Spleen (tissue), 7 donors: ENCODE results near the gene IPMK.

Source experiments
- CTCF ChIP-seq, 11 experiments: fragments of 200-600 bp in 7 of 11; fragments of 450-650 bp in 4 of 11; sonication (generic) in 4 of 11; IDR thresholded peaks in 8 of 11; conservative IDR thresholded peaks in 3 of 11; 1 replicate in 7 of 11; 2 replicates in 4 of 11; pipeline versions ENCODE4 v1.4.0 to v1.8.0; 2016 to 2021; ENCODE audit warnings: antibody characterized with exemption in 11 of 11, inconsistent platforms in 4 of 11, mild to moderate bottlenecking in 1 of 11
- POLR2A ChIP-seq, 3 donors: fragments of 450-650 bp; IDR thresholded peaks; one replicate each; pipeline ENCODE4 v1.5.1; 2017; ENCODE audit warnings: antibody characterized with exemption in 3 of 3, mild to moderate bottlenecking in 1 of 3
- POLR2AphosphoS5 ChIP-seq, 3 donors: sonication (generic); formaldehyde crosslinking; IDR thresholded peaks; one replicate each; pipeline ENCODE4 v1.5.1; 2017; ENCODE audit warnings: antibody characterized with exemption in 3 of 3
- donor health status: DM: no; HTN: no; CAD: no; lungs with moderate emphysema.
- donor health status: DM: no; HTN: no; CAD: no.
- donor health status: DM: no; HTN: no; CAD: no.

DNA sequence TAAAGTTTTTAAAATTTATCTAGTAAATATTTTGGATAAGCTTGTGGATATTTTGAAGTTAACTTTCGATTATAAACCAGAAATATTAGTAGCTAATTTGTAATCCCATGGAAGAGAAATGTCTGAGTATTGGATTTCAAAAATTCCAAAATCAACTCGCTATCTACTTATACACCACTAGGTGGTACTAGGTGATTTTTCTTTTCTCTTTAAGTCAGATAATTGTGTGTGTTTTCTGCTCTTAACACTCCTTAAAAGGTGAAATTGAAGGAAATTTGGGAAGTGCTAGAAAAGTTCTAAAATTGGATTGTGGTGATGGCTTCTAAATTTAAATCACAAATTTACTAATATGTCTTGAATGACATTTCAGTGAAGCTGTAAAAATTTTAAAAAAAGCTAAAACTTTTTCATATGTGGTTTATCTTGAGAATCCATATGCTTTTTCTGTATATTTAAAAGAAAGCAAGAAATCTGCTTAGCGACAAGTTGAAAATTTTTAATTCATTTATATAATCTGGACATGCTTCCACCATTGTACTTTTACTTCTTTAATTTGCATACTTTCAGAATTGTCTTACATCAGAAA lies 90.2 kb downstream of the IPMK start:
- TF ChIP-seq CTCF (IDR thresholded peaks at IDR 0.05 in 8 of 11, conservative IDR thresholded peaks at IDR 0.05 in 3 of 11) = peak; percentile 14 to 65 (median 58)
- TF ChIP-seq POLR2AphosphoS5 (IDR thresholded peaks at IDR 0.05) = no peak
- TF ChIP-seq POLR2A (IDR thresholded peaks at IDR 0.05) = no peak
